Measurements from ENCODE around the gene MAP2K5.

The MAP2K5 gene

DNA sequence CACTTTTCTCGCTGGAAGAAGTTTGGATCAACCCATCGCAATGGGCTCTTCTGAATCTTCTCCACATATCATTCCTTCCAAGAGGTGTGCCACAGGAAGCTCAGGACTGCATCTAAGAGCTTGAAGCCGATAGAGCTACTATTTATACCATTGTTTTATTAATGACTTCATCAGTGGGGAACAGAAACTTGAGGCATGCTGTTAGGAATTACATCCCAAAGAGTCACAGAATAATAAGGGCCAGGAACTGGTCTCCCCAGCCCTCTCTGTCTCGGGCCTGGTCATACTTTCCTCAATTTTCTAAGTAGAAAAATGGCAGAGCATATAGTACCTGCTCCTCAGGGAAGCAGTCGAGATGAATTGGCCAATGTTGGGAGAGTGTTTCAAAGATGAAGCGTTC, 38.4 kb upstream of the MAP2K5 start:
- no peak overlapping the region for H2AFZ ChIP-seq (ENCODE audit: low read depth, low read length)
- no peaks in the 10 kb centered on the region for H4K20me1 ChIP-seq (ENCODE audit: insufficient read depth, low read length)
- no peaks in the 10 kb centered on the region for H3K9me3 ChIP-seq (ENCODE audit: insufficient read depth, low read length)
- TF ChIP-seq CTCF (IDR thresholded peaks at IDR 0.05; ENCODE audit: low read depth, low read length) (no peak), EZH2phosphoT487 (IDR thresholded peaks at IDR 0.05; ENCODE audit: low read depth) (no peak)
- no peak overlapping the region for H3K4me3 ChIP-seq (ENCODE audit: low read length)
- H3K4me1 ChIP-seq (ENCODE audit: low read length), result peaks cover 31% of the 10 kb centered on the region
- peaks cover 3% of the 10 kb centered on the region for H3K36me3 ChIP-seq (replicated peaks; ENCODE audit: low read depth, low read length)
- H3K4me2 ChIP-seq (ENCODE audit: low read length), result no peak overlapping the region
- no peak overlapping the region for H3K27ac ChIP-seq (ENCODE audit: low read length)
- H3K9ac ChIP-seq (ENCODE audit: low read length), result no peak overlapping the region
- H3K79me2 ChIP-seq (ENCODE audit: low read length), result no peaks in the 10 kb centered on the region
- H3K27me3 ChIP-seq (ENCODE audit: low read depth, low read length), result no peaks in the 10 kb centered on the region

GRCh38 chr15:67504796-67505195, 37.7 kb upstream of the MAP2K5 start:
- no peaks in the 10 kb centered on the region for H4K20me1 ChIP-seq (ENCODE audit: insufficient read depth, low read length)
- peaks cover 32% of the 10 kb centered on the region for H3K4me1 ChIP-seq (ENCODE audit: low read length)
- no peaks in the 10 kb centered on the region for H3K27me3 ChIP-seq (ENCODE audit: low read depth, low read length)
- no peak overlapping the region for H3K4me2 ChIP-seq (ENCODE audit: low read length)
- peaks cover 3% of the 10 kb centered on the region for H3K36me3 ChIP-seq (replicated peaks; ENCODE audit: low read depth, low read length)
- no peak overlapping the region for H3K27ac ChIP-seq (ENCODE audit: low read length)
- no peak overlapping the region for H2AFZ ChIP-seq (ENCODE audit: low read depth, low read length)
- H3K79me2 ChIP-seq (ENCODE audit: low read length), result no peaks in the 10 kb centered on the region
- TF ChIP-seq CTCF (IDR thresholded peaks at IDR 0.05; ENCODE audit: low read depth, low read length) (no peak), EZH2phosphoT487 (IDR thresholded peaks at IDR 0.05; ENCODE audit: low read depth) (no peak)
- no peak overlapping the region for H3K9ac ChIP-seq (ENCODE audit: low read length)
- H3K4me3 ChIP-seq (ENCODE audit: low read length), result no peak overlapping the region
- H3K9me3 ChIP-seq (ENCODE audit: insufficient read depth, low read length), result no peaks in the 10 kb centered on the region

DNA sequence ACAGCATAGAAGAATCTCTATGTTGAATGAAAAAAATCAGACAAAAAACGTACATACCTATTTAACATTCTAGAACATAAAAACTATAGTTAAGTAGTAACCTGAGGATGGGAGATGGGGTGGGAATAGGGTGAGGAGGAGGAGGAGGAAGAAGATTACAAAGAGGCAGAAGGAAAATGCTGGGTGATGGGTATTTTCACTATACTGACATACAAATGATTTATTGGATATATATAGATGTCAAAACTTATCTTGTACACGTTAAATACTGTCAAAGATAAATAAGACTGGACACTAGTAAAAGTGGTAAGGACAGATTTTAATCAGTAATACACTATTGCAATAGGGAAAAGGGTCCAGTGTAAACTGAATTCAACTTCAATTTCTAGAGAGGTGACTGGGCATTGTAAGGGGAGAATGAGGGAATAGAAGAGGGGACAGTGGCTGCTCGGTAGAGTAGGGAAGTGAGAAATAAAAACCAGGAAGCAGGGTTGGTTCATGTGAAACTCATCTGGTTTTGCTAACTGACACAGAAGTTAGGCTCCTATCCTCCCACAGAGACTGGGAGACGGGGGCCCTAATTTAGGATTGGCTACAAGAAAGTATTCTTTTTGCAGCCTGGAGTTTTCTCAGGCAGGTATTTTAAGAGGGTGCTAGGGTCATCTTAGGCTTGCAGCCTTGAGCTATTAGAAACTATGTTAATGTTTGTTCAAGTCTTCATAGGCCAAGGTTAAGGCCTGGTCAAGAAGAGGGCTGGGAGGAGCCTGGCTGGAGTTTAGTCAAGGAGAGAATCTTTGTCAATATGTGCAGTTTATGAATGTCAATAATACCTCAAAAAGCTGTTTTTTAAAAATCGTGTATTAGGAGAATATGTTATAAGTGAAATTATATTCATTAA, 36.6 kb upstream of the MAP2K5 start:
- H3K79me2 ChIP-seq (ENCODE audit: low read length), result no peaks in the 10 kb centered on the region
- peak overlapping the region; percentile 47 for H3K4me2 ChIP-seq (ENCODE audit: low read length)
- no peaks in the 10 kb centered on the region for H3K9me3 ChIP-seq (ENCODE audit: insufficient read depth, low read length)
- peak overlapping the region; percentile 14; the same call in 1 of the 2 replicates for H3K4me3 ChIP-seq (ENCODE audit: low read length)
- TF ChIP-seq EZH2phosphoT487 (IDR thresholded peaks at IDR 0.05; ENCODE audit: low read depth), result no peak
- TF ChIP-seq CTCF (IDR thresholded peaks at IDR 0.05; ENCODE audit: low read depth, low read length), result no peak
- peak overlapping the region; percentile 33; the same call in 1 of the 2 replicates for H3K27ac ChIP-seq (ENCODE audit: low read length)
- no peaks in the 10 kb centered on the region for H3K27me3 ChIP-seq (ENCODE audit: low read depth, low read length)
- no peak overlapping the region for H3K9ac ChIP-seq (ENCODE audit: low read length)
- no peak overlapping the region for H2AFZ ChIP-seq (ENCODE audit: low read depth, low read length)
- H4K20me1 ChIP-seq (ENCODE audit: insufficient read depth, low read length), result no peaks in the 10 kb centered on the region
- peaks cover 6% of the 10 kb centered on the region for H3K36me3 ChIP-seq (replicated peaks; ENCODE audit: low read depth, low read length)
- H3K4me1 ChIP-seq (ENCODE audit: low read length), result peaks cover 35% of the 10 kb centered on the region

DNA sequence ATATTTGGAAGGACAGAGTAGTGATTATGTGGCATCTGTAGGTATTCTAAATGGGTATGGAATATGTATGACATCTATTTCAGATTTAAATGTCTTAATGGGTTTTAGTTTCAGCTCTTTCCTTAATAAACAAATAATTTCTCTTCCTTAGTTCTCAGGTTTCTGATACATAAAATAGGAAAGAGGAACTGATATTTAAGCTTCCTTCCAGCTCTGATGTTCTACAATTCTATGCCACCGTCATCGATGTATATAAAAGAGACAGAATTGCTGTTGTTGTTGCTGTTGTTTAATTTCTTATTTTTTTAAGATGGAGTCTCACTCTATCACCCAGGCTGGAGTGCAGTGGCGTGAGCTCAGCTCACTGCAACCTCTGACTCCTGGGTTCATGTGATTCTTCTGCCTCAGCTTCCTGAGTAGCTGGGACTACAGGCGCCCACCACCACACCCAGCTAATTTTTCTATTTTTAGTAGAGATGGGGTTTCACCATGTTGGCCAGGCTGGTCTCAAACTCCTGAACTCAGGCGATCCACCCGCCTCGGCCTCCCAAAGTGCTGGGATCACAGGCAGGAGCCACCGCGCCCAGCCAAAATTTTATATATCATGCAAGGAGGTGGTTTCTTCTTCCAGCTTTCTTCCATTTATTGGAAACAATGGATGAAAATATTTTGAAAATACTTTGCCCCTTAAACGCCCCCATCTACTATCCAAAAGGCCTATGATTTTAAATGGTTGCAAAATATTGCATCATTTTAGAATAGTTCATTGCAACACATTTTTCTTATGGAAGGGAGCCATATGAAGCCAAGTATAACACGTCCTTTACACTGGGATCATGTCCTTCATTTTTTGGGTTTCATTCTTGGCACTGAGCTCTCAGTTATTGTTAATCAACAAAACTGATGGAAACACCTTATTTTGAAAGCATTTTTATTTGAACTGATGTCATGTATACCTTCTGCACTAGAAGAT, 35.4 kb upstream of the MAP2K5 start:
- Histone ChIP-seq H3K9ac (ENCODE audit: low read length) (no peak overlapping the region), H3K36me3 (replicated peaks; ENCODE audit: low read depth, low read length) (peaks cover 10% of the 10 kb centered on the region), H3K4me1 (ENCODE audit: low read length) (peaks cover 27% of the 10 kb centered on the region), H3K79me2 (ENCODE audit: low read length) (no peaks in the 10 kb centered on the region), H4K20me1 (ENCODE audit: insufficient read depth, low read length) (no peaks in the 10 kb centered on the region), H3K27ac (ENCODE audit: low read length) (no peak overlapping the region), H3K4me2 (ENCODE audit: low read length) (peak overlapping the region; percentile 47), H3K9me3 (ENCODE audit: insufficient read depth, low read length) (no peaks in the 10 kb centered on the region), H3K4me3 (ENCODE audit: low read length) (no peak overlapping the region), H2AFZ (ENCODE audit: low read depth, low read length) (no peak overlapping the region), H3K27me3 (ENCODE audit: low read depth, low read length) (no peaks in the 10 kb centered on the region)
- TF ChIP-seq CTCF (IDR thresholded peaks at IDR 0.05; ENCODE audit: low read depth, low read length) (no peak), EZH2phosphoT487 (IDR thresholded peaks at IDR 0.05; ENCODE audit: low read depth) (no peak)

Data from OCI-LY3 (cell line).